ENCODE results near the gene FADS1. TPM values are rescaled to one million over a fixed set of nuclear protein-coding genes. Genes with fewer than 3 reads are reported as not detected.
A peak's percentile ranks its signal among the peaks of the same experiment; 100 is the strongest.

The FADS1 gene
- total RNA-seq (2021), result 105 to 108 TPM (median 105 TPM) in 3 replicates
- Bru-seq, nascent RNA, result percentile 89 among the genes with signal in this experiment
- long read RNA-seq, experiment 1, full-length matches to known transcripts, result 776 of 933 reads
- long read RNA-seq, experiment 1, partial matches to known transcripts, result 38 of 933 reads
- long read RNA-seq, experiment 1, other reads (novel, unspliced or antisense), result 119 of 933 reads
- long read RNA-seq, experiment 2, full-length matches to known transcripts, result 37 of 149 reads
- long read RNA-seq, experiment 2, partial matches to known transcripts, result 9 of 149 reads
- long read RNA-seq, experiment 2, other reads (novel, unspliced or antisense), result 103 of 149 reads
- long read RNA-seq, experiment 3, full-length matches to known transcripts, result 9 of 21 reads
- long read RNA-seq, experiment 3, partial matches to known transcripts, result 0 of 21 reads
- long read RNA-seq, experiment 3, other reads (novel, unspliced or antisense), result 12 of 21 reads

GRCh38 chr11:61816736-61817455, at the start of gene FADS1:
Gene FADS1 (minus strand): TSS chr11:61817003. CDS start chr11:61816929, 74 bp downstream.
- peaks cover 27% of the 10 kb centered on the region for H3K36me3 Mint-ChIP-seq
- H3K27ac Mint-ChIP-seq, result peak within 1 kb of the TSS; percentile 99
- ATAC-seq (peak; percentile 32), DNase-seq (ENCODE audit: low spot score) (peak; percentile 90)
- peaks cover 23% of the 10 kb centered on the region for H3K4me1 Mint-ChIP-seq
- ChIA-PET POLR2A (interaction anchor here (0.8 to 3.2 kb wide), 7 partner anchors 13 to 300 kb away, joined by 3 to 66 read pairs (median 5); partner anchors contain the start of genes FADS2, FEN1 and TMEM258), CTCF (interaction anchor here (0.5 to 5.8 kb wide), 15 partner anchors 11 to 559 kb away, joined by 3 to 64 read pairs (median 10); partner anchors contain the start of genes FADS2, FEN1 and TMEM258)
- H3K27me3 Mint-ChIP-seq (ENCODE audit: low read depth), result no peaks in the 10 kb centered on the region; the same call in 1 of the 2 replicates
- peak within 1 kb of the TSS; percentile 94 for H3K4me3 Mint-ChIP-seq
- H3K9me3 Mint-ChIP-seq, result peaks cover 4% of the 10 kb centered on the region; the same call in 1 of the 2 replicates
- TF ChIP-seq ETV6 (CRISPR knock-in tag; IDR thresholded peaks at IDR 0.05) (peak; percentile 81), ZNF219 (CRISPR knock-in tag; IDR thresholded peaks at IDR 0.05; ENCODE audit: borderline replicate concordance) (peak; percentile 46; the same call in 1 of the 2 replicates), ZBTB21 (CRISPR knock-in tag; IDR thresholded peaks at IDR 0.05; ENCODE audit: borderline replicate concordance) (peak; percentile 71), FOXK1 (CRISPR knock-in tag; IDR thresholded peaks at IDR 0.05) (peak; percentile 45), ZNF423 (CRISPR knock-in tag; IDR thresholded peaks at IDR 0.05) (peak; percentile 94), ZNF532 (CRISPR knock-in tag; IDR thresholded peaks at IDR 0.05; ENCODE audit: borderline replicate concordance) (no peak), RELA (CRISPR knock-in tag; IDR thresholded peaks at IDR 0.05; ENCODE audit: borderline replicate concordance) (0 out of 2 replicates have a peak, but pooled peaks have one; percentile 46), JAZF1 (CRISPR knock-in tag; IDR thresholded peaks at IDR 0.05) (no peak), E2F1 (CRISPR knock-in tag; IDR thresholded peaks at IDR 0.05) (no peak), NFATC4 (CRISPR knock-in tag; IDR thresholded peaks at IDR 0.05) (no peak), TP53 (CRISPR knock-in tag; IDR thresholded peaks at IDR 0.05) (peak; percentile 90; the same call in 1 of the 2 replicates), MYBL2 (CRISPR knock-in tag; IDR thresholded peaks at IDR 0.05) (peak; percentile 46; the same call in 1 of the 2 replicates), ZNF138 (CRISPR knock-in tag; conservative IDR thresholded peaks at IDR 0.05) (no peak), CREM (CRISPR knock-in tag; IDR thresholded peaks at IDR 0.05) (0 out of 2 replicates have a peak, but pooled peaks have one; percentile 12), NFYB (CRISPR knock-in tag; conservative IDR thresholded peaks at IDR 0.05; ENCODE audit: low read depth) (peak; percentile 32), HMGXB4 (CRISPR knock-in tag; IDR thresholded peaks at IDR 0.05) (peak; percentile 64; the same call in 1 of the 2 replicates)
- TF ChIP-seq, protein P1, sequence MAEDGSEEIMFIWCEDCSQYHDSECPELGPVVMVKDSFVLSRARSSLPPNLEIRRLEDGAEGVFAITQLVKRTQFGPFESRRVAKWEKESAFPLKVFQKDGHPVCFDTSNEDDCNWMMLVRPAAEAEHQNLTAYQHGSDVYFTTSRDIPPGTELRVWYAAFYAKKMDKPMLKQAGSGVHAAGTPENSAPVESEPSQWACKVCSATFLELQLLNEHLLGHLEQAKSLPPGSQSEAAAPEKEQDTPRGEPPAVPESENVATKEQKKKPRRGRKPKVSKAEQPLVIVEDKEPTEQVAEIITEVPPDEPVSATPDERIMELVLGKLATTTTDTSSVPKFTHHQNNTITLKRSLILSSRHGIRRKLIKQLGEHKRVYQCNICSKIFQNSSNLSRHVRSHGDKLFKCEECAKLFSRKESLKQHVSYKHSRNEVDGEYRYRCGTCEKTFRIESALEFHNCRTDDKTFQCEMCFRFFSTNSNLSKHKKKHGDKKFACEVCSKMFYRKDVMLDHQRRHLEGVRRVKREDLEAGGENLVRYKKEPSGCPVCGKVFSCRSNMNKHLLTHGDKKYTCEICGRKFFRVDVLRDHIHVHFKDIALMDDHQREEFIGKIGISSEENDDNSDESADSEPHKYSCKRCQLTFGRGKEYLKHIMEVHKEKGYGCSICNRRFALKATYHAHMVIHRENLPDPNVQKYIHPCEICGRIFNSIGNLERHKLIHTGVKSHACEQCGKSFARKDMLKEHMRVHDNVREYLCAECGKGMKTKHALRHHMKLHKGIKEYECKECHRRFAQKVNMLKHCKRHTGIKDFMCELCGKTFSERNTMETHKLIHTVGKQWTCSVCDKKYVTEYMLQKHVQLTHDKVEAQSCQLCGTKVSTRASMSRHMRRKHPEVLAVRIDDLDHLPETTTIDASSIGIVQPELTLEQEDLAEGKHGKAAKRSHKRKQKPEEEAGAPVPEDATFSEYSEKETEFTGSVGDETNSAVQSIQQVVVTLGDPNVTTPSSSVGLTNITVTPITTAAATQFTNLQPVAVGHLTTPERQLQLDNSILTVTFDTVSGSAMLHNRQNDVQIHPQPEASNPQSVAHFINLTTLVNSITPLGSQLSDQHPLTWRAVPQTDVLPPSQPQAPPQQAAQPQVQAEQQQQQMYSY (CRISPR knock-in tag; IDR thresholded peaks at IDR 0.05), result peak; percentile 89
- TF ChIP-seq, protein P2, sequence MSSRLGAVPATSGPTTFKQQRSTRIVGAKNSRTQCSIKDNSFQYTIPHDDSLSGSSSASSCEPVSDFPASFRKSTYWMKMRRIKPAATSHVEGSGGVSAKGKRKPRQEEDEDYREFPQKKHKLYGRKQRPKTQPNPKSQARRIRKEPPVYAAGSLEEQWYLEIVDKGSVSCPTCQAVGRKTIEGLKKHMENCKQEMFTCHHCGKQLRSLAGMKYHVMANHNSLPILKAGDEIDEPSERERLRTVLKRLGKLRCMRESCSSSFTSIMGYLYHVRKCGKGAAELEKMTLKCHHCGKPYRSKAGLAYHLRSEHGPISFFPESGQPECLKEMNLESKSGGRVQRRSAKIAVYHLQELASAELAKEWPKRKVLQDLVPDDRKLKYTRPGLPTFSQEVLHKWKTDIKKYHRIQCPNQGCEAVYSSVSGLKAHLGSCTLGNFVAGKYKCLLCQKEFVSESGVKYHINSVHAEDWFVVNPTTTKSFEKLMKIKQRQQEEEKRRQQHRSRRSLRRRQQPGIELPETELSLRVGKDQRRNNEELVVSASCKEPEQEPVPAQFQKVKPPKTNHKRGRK (CRISPR knock-in tag; IDR thresholded peaks at IDR 0.05; ENCODE audit: borderline replicate concordance), result no peak
- TF ChIP-seq, protein P3, sequence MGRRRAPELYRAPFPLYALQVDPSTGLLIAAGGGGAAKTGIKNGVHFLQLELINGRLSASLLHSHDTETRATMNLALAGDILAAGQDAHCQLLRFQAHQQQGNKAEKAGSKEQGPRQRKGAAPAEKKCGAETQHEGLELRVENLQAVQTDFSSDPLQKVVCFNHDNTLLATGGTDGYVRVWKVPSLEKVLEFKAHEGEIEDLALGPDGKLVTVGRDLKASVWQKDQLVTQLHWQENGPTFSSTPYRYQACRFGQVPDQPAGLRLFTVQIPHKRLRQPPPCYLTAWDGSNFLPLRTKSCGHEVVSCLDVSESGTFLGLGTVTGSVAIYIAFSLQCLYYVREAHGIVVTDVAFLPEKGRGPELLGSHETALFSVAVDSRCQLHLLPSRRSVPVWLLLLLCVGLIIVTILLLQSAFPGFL (CRISPR knock-in tag; IDR thresholded peaks at IDR 0.05; ENCODE audit: borderline replicate concordance), result no peak
